GM18909 (cell line): ENCODE data around the gene WDR17.
"Not testable (repeated sequence)": the region's sequence is repeated elsewhere in the genome, so short reads cannot be mapped to it uniquely, and the experiment has no call there.

Experiments used
- ATAC-seq: cut with Tn5 transposase; IDR thresholded peaks from one replicate; pipeline ENCODE4 v1.9.1; 2021; ENCODE audit warnings: mild to moderate bottlenecking; ENCODE audit not compliant: unreplicated experiment, poor library complexity

The WDR17 gene

GRCh38 chr4:176188654-176189053 lies 123.0 kb downstream of the WDR17 start:
- ATAC-seq, result no peak

- ATAC-seq, result no peak
These were observed 124.5 kb downstream of the WDR17 start for GRCh38 chr4:176189891-176190795.

- ATAC-seq, result no peak
These were observed 126.3 kb downstream of the WDR17 start for GRCh38 chr4:176191974-176192373.

DNA sequence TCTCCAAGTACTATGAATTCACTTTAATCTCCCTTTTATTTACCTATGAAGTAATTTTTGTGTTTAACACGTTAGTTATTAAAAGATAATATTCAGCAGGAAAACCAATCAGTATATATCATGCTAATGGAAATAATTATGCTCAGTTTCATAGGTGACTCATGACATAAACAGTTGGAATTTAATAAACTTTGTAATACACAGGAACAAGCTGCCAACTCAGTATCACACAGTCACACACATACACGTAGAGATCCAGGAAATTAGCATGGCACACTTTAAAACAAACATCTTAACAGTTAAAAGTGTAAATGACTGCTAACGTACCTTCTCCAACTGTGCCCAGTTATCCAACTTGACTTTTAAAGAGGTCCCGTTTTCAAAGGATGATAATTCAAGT lies 127.5 kb downstream of the WDR17 start:
- ATAC-seq, result no peak

DNA sequence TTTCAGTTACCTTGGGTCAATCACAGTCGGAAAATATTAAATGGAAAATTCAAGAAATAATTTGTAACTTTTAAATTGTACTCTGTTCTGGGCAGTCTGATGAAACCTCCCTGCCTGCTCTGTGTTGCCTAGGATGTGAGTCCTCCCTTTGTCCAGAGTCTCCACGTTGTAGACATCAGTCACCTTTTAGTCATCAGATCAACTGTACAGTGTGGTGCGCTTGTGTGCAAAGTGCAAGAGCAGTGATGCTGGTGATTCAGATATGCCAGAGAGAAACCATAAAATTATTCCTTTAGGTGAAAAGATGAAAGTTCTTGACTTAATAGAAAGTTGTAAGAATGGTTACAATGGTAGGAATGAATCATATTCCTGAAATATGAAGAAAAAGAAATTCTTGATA lies 128.3 kb downstream of the WDR17 start:
- ATAC-seq, result no peak

GRCh38 chr4:176195184-176195978 lies 129.7 kb downstream of the WDR17 start, which contains the start of gene SPATA4:
Gene SPATA4, minus strand, starts transcription at chr4:176195585. Its CDS starts 23 bp downstream, at chr4:176195562.
- peak; percentile 99 for ATAC-seq

DNA sequence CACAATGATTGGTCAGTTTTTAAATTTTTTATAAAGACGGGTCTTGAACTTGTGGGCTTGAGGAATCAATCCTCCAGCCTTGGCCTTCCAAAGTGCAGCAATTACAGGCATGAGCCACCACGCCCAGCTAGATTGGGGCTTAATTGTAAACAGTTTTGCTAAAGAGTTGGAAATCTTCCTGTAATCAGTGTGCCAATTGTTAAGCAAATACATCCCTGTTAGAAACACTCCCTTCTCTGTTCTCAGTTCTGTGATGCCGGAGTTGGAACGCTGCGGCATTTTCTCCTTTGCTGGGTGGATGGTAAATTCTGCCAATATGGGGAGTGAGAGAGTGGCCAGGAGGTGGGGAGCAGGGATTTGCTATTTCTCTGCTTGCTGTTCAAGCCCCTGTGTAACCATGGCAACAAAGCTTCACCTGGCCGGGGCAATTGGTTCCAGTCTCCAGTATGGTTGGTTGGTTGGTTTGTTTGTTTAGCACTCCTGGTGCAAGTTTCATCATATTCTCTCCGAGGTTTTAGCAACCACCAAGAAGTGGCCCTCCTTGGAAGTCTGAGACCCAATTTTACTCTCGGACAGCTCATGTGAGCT lies 132.8 kb downstream of the WDR17 start:
- ATAC-seq, result no peak

GRCh38 chr4:176205299-176205698 lies 139.7 kb downstream of the WDR17 start:
- no peak for ATAC-seq

DNA sequence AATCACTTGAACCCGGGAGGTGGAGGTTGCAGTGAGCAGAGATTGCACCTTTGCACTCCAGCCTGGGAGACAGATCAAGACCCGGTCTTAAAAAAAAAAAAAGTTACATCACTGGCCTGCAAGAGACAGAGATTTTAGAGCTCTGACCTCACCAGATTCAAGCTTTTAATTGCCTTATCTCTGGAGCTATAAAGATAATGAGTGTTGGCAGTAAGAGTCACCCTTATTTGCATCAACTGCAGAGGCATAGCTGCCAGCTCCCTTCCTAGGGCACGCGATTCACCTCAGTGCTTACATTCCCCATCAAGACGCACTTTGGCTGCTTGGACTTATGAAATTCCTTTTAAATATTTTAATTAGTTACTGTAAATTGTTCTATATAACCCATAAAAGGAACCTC lies 142.2 kb downstream of the WDR17 start:
- no peak for ATAC-seq

DNA sequence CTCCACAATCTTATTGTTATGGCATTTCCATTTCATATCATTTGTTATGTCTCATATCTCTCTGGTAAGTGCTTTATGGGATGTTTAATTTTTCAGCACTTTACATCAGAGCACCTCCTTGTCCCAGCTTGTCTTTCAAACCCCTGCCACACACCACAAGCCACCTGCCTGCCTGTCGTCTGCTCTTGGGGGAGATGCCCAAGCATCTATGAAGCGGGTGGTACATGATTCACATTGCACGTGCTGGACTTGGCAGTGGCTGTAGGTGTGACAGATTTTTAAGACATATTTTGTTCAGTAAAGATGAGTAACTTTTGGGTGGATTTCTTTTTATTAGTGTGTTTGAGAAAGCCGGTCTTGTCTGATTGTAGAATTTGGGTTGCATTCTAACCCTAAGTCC lies 143.9 kb downstream of the WDR17 start:
- no peak for ATAC-seq

DNA sequence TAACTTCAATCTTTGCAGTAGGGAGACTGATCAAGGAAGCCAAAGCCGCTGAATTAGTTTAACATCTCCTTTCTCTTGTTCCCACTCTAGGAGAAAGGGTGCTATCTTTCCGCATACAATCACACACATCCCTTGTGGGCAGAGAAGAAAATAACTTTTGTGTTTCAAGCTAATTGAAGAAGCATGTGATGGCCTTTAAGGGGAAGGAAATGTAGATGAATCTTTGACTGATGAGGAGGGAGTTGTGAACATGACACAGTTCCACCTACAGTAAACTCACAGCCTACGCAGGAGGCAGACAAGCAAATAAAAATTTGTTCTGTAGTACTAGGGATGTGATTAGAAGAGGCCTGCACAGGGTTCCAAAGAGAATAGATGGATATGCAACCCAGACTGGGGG lies 144.5 kb downstream of the WDR17 start:
- ATAC-seq, result no peak

GRCh38 chr4:176210579-176211296 lies 145.1 kb downstream of the WDR17 start:
- no peak for ATAC-seq

GRCh38 chr4:176212351-176212750 lies 146.7 kb downstream of the WDR17 start:
- ATAC-seq, result not testable (repeated sequence)

GRCh38 chr4:176217510-176217909 lies 151.9 kb downstream of the WDR17 start:
- no peak for ATAC-seq

DNA sequence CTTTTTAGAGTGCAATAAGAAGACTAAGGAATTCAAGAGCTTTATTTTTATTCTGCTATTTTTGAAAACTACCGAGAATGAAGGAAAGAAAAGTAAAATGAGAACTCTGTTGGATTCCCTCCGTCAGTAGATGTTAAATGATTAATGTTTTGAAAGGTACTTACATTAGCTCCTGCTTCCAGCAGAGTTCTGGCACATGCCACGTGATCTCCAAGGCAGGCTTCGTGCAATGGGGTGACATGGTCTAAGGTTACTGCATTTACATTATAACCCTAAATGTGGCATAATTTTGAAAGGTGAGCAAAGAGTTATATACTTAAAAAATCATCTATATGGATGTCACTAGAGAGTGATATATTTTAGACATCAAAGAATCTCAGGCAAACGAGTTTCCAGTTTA lies 156.5 kb downstream of the WDR17 start:
- ATAC-seq, result no peak

DNA sequence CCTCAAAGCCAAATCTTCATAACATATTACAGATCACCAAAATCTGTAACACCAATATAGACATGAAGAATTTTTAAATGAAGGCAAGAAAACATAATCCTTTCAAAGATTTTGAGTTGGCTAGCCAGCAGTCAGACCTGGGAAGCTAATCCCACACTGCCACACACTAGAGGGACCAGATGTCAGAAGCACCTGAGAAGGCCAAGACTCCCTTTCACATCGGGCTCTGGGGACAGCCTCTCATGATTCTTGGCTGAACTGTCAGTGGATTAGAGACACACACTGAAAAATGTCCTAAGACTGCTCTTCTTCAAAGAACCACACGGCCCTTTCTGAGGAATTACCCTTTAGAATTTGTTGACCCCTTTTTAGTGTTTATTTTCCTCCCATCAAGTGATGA lies 157.9 kb downstream of the WDR17 start:
- ATAC-seq, result no peak

DNA sequence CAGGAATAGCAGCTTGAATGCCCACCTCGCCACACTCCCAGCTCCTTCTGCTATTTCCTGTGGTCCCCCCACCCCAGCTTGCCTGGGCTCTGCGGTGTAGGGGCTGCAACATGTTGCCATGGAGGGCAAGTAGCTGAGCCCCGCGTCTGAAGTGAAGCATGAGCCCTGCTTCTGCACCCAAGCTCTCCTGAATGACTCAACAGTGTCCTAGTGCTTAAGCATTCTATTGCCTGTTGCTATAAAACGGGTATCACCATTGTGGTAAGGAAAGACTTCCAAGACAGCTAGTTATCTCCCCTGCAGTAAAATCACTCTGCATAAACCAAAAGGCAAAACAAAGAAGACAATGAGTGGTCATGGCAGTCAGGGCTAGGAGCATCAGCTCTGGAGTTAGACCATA lies 161.1 kb downstream of the WDR17 start:
- ATAC-seq, result no peak

GRCh38 chr4:176229645-176230044 lies 164.0 kb downstream of the WDR17 start:
- ATAC-seq, result no peak
